Stimulated activated CD4-positive, alpha-beta T cell treated with anti-CD3 and anti-CD28 coated beads, Interleukin-2, amount 100 ng/mL, for 24 hours (primary cell): ENCODE measurements around the gene GRIK3.

Source experiments
- DNase-seq, 2 donors: peaks; one replicate each; pipeline ENCODE4 v3.0.0-alpha.2; 2020

Gene GRIK3

GRCh38 chr1:36871146-36871971 lies 163.0 kb downstream of the GRIK3 start:
- DNase-seq: no peak

DNA sequence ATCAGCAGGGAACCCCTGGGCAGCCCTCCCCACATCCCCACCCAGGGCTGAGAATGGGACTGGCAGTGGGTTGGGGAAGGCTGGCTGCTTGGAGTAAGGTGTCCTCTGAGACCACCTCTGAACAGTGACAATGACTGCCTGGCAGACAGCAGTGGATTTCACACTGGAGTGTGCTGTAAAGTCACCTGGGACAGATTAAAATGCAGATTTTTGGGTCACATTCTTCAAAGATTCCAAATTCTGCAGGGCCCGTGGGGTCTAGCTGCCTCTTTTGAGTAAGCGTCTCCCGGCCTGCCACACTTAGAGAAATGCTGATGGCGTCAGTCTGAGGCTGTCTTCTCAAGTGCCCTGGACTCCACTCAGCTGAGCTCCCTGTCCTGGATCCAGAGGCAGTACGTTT lies 164.5 kb downstream of the GRIK3 start:
- no peak for DNase-seq

GRCh38 chr1:36869054-36869453 lies 165.3 kb downstream of the GRIK3 start:
- no peak for DNase-seq

- no peak for DNase-seq
Observed at GRCh38 chr1:36867575-36867974, 166.7 kb downstream of the GRIK3 start.

DNA sequence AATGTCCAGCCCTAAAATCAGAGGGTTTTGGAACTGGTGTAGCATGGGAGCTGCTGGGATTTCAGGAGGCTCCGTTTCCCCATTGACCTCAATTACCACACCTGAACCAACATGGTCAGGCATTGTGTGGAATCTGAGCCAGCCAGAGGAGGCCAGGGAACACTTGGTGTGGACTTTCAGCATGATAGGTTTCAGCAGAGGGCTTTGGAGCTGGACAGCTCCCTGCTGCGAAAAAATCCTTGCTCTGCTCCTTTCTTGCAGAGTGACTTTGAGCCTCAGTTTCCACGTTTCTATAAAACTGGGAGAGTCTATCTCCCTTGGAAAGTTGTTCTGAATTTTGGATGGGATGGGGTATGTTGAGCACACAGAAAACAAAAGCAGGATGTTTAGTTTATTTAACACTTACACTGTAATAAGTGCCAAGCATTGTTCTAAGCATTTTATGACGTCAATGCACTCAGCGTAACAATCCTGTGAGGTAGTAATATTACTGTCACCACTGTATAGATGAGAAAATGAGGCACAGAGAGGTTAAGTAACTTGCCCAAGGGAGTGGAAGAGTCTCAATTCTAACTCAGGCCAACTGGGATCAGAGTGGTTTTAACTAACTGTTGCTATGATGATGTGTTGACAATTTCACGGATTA lies 168.0 kb downstream of the GRIK3 start:
- DNase-seq: no peak

GRCh38 chr1:36865602-36865900 lies 168.8 kb downstream of the GRIK3 start:
- DNase-seq: no peak

DNA sequence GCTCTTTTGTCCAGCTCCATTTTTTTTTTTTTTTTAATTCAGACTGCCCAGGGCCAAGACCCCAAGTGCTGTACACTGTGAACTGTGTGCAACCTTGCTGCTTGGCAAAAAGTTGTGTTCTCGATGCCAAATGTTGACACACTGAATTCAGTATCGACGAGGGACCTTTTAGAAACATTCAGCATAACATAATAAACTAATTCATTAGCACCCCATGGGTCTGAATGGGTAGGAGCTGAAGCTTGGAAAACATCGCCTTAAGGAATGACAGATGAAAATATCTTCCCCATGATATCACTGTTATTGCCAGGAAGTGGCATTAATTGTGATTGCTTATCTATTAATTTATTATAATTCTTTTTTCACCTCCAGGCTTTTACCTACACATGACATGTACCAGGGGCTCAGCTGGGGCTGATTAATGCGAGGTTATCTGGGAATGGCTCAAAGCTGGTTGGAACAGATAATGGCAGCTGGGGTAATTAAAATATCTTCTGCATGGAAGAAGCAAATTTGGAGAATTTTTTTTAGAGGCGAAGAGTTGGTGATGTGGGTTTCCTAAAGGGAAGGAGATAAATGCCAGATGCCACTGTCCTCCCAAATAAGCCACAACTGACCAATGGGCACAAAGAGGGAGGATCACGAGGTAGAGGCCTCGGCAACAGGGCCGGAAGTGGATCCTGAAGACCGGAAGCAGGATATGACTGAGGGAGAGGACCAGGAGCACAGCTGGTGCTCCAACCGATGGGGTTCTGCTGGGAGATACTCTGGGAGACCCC lies 169.3 kb downstream of the GRIK3 start:
- no peak for DNase-seq

GRCh38 chr1:36864182-36864822 lies 170.0 kb downstream of the GRIK3 start:
- DNase-seq: peak; percentile 19 to 55

GRCh38 chr1:36863500-36863899 lies 170.8 kb downstream of the GRIK3 start:
- DNase-seq: no peak

DNA sequence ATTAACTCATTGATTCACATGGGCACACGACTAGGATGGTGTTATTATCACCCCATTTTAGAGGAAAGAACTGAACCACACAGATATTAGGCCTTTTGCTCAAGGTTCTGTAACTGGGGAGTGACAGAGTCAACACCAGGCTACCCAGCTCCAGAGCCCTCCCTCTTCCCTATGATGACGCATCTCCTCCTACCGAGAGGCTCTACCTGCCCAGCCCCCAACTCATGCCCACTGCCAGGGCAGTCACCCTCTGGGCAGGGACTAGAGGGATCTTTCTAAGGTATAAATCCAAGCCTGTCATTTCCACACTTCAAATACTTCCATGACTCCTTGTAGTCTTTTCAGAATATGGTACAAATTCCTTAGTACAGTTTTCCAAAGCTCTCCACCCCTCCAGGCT lies 171.3 kb downstream of the GRIK3 start:
- no peak for DNase-seq

GRCh38 chr1:36861375-36861774 lies 172.9 kb downstream of the GRIK3 start:
- DNase-seq: no peak

DNA sequence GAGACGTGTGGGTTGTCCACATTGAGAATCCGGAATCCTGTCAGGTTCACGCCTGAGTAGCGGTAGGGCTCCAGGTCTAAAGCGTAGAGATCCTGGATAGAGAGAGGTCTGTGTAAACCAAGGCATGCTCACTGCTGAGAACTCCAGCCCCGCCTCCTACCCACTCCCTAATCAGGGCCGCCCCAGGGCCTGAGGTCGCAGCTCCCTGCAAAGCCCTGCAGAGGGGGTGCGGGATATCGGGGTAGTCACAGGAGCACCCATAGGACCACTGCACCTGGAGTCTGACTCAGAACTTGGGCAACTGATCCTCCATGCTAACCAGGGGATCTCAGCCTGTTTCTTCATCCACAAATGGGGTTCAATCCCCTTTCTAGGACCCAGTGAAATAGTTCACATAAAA lies 174.4 kb downstream of the GRIK3 start:
- no peak for DNase-seq

- DNase-seq: no peak
Observed at GRCh38 chr1:36858981-36859380, 175.3 kb downstream of the GRIK3 start.

DNA sequence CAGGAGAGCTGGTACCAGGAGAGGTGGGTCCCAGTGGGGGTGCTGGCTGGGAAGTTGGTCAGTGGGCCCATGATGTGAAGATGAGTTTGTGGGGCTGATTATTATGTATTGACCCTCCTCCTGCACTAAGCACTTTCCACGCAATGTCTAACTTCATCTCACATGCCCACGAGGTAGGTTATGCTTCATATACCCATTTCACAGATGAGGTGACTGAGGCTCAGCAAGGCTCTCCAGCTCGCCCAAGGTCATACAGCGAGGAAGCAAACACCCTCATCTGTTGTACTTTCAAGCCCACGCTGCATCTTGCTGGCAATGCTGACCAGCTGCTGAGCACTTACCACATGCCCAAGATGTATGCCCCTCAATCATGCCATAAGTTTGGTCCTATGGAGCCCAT lies 175.8 kb downstream of the GRIK3 start:
- DNase-seq: no peak

DNA sequence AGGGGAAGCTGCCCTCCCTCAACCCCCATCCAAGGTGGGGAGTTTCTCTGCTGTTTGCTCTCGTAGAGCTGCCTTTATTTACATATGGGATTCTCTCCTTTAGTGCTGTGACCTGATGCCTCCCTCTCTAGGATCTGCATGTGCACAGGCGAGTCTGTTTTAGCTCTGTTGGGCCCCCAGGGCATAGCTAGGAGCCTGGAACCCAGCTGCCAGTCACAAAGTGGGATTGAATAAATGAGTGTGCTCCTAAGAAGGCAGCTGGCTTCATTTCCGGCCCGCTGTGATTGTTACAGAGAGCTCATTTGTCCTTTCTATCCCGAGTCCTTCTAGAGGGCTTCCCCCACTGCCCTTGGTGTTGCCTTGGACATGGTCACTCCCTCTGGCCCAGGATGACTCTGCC lies 176.6 kb downstream of the GRIK3 start:
- DNase-seq: no peak

GRCh38 chr1:36855699-36856494 lies 178.4 kb downstream of the GRIK3 start:
- no peak for DNase-seq

DNA sequence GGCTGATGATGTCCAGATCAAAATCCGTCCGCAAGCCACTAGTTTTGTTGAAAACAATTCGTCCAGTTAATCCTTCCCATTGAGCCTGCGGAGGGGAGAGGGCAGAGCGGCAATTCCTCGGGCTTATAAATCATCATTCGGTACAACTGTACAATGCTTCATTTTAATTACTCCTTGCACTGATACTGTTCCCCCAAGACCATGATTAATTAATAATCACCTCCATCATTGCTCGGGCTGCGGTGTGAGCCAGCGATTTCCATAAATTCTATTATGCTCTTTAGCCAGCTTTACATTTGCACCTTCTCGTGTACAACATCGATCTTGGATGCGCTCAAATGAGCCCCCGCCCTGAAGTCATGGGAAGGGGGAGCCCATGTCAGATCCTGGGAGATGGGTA lies 180.7 kb downstream of the GRIK3 start:
- DNase-seq: no peak

DNA sequence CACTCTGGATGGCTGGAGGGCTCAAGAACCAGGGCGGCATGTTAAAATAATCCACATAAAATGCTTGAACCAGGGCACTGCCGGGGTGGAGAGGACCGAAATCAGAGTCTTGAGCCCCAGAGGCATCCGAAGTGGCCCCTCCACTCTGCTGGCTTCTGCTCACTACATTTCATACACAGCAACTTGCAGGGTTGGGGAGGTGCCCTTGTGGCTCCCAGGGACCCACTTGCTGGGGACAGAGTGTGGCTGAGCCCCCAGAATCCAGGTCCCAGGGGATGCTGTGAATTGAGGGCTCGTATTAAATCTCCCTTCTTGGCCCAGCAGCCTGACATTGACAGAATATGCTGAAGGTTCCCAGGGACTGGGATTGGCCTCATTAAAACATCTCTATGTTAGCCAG lies 181.7 kb downstream of the GRIK3 start:
- no peak for DNase-seq

- no peak for DNase-seq
Observed at GRCh38 chr1:36851595-36851994, 182.7 kb downstream of the GRIK3 start.

DNA sequence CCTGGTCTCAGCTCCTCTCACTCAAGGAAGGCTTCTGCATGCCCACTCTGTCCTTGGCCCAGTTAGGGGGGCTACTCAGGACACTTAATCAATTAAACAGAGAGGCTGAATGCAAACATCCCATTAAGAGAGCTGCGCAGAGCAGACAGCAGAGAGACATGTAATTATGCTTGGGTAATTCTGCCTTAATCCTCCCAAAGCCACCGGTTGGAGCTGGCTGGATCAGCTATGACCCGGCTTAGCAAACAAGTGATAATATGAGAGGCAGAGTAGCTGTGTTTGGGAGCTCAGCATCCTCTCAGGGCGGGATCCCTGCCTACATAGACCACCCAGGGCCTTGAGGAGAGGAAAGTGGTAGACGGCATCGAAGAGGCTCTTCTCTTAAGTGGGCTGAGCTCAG lies 183.2 kb downstream of the GRIK3 start:
- DNase-seq: no peak

DNA sequence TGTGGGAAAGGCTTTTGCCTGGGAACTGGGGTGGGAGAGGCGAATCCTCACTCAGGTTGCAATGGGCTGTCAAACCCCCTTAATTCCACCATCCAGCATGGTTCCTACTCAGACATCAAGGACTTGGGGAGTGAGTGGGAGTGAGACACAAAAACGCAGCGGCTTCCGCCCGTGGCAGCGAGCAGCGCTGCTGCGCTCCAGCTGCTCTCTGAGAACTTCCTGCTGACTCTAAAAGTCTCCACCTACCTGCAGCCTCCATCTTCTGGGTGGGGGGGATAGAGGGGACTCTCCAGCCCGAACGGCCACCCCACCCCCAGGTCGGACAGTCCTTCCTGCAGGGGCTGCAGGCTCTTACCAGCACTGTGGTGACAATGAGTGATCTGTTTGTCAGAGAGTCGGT lies 184.4 kb downstream of the GRIK3 start:
- no peak for DNase-seq

DNA sequence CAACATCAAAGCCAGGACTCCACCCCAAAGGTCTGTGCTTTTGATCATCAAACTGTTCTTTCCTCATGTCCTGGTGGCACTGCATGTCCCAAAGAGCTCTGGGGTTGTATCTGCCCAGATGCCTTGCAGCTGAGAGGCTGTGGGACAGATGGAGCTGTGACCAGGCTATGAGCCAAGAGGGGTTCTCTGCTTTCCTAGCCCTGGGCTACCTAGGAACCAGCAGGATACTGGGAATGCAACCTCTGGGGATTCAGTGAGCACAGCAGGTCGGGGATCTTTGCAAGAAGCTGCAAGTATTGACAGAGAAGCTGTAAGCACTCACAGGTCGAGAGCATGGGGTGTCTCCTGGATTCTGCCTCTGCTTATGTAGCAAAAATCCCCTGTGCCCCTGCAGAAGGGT lies 186.6 kb downstream of the GRIK3 start:
- no peak for DNase-seq

GRCh38 chr1:36847186-36847585 lies 187.1 kb downstream of the GRIK3 start:
- no peak for DNase-seq
